ENCODE results near the gene MGMT.

GRCh38 chr10:129448086-129448485 lies 19.0 kb upstream of the MGMT start:
- TF ChIP-seq POLR2A (IDR thresholded peaks at IDR 0.05): no peak
- TF ChIP-seq CTCF (IDR thresholded peaks at IDR 0.05): no peak
- no peak for TF ChIP-seq EP300 (IDR thresholded peaks at IDR 0.05)

Measured in ovary (tissue), 3 donors.